ENCODE measurements around the gene TPI1.

Gene TPI1

GRCh38 chr12:6867413-6868210 lies at the start of gene TPI1:
TSS of gene TPI1 (plus strand) at chr12:6867531. CDS start at chr12:6867567, 36 bp downstream.
- peak within 1 kb of the TSS; percentile 94 for H3K4me3 ChIP-seq (ENCODE audit: low read length)
- TF ChIP-seq CTCF (conservative IDR thresholded peaks at IDR 0.05; ENCODE audit: low read depth, low read length), result no peak
- DNase-seq (ENCODE audit: low read depth), result no peak

- no peak for DNase-seq (ENCODE audit: low read depth)
- no peak overlapping the region for H3K4me3 ChIP-seq (ENCODE audit: low read length)
- no peak for TF ChIP-seq CTCF (conservative IDR thresholded peaks at IDR 0.05; ENCODE audit: low read depth, low read length)
Measured at GRCh38 chr12:6817662-6818157, 49.6 kb upstream of the TPI1 start.

GRCh38 chr12:6818222-6818621 lies 49.1 kb upstream of the TPI1 start:
- DNase-seq (ENCODE audit: low read depth), result no peak
- no peak for TF ChIP-seq CTCF (conservative IDR thresholded peaks at IDR 0.05; ENCODE audit: low read depth, low read length)
- no peak overlapping the region for H3K4me3 ChIP-seq (ENCODE audit: low read length)

- TF ChIP-seq CTCF (conservative IDR thresholded peaks at IDR 0.05; ENCODE audit: low read depth, low read length), result no peak
Measured at GRCh38 chr12:6818645-6819044, 48.7 kb upstream of the TPI1 start.

GRCh38 chr12:6819106-6820030 lies 48.0 kb upstream of the TPI1 start:
- no peak for TF ChIP-seq CTCF (conservative IDR thresholded peaks at IDR 0.05; ENCODE audit: low read depth, low read length)
- no peak overlapping the region for H3K4me3 ChIP-seq (ENCODE audit: low read length)
- DNase-seq (ENCODE audit: low read depth), result no peak

More at GRCh38 chr12:6818645-6819044, 48.7 kb upstream of the TPI1 start:
- DNase-seq (ENCODE audit: low read depth), result no peak
- no peak overlapping the region for H3K4me3 ChIP-seq (ENCODE audit: low read length)

- DNase-seq (ENCODE audit: low read depth), result no peak
- H3K4me3 ChIP-seq (ENCODE audit: low read length), result no peak overlapping the region
- TF ChIP-seq CTCF (conservative IDR thresholded peaks at IDR 0.05; ENCODE audit: low read depth, low read length), result no peak
Measured at GRCh38 chr12:6820166-6820565, 47.2 kb upstream of the TPI1 start.
